SK-N-SH (cell line): Measurements from ENCODE around the gene SPEM1.

Source experiments
- CTCF ChIP-seq: fragments of 200-600 bp; sonication (generic); IDR thresholded peaks from 2 replicates; pipeline ENCODE4 v1.6.1; 2017; ENCODE audit warnings: antibody characterized with exemption, mild to moderate bottlenecking, moderate library complexity
- FOXJ3 ChIP-seq: sonication (generic); formaldehyde crosslinking; IDR thresholded peaks from 2 replicates; pipeline ENCODE4 v1.5.1; 2020; ENCODE audit warnings: mild to moderate bottlenecking, missing genetic modification reagents
- MXI1 ChIP-seq: IDR thresholded peaks from 2 replicates; pipeline ENCODE4 v1.6.1; 2012; ENCODE audit warnings: mild to moderate bottlenecking, low read depth, low read length, improper control_type of control experiment
- NFIC ChIP-seq: IDR thresholded peaks from 2 replicates; pipeline ENCODE4 v1.4.0; 2012; ENCODE audit warnings: borderline replicate concordance
- NRF1 ChIP-seq: IDR thresholded peaks from 2 replicates; pipeline ENCODE4 v1.6.1; 2012; ENCODE audit warnings: low read depth, mild to moderate bottlenecking, low read length
- REST ChIP-seq: IDR thresholded peaks from 2 replicates; pipeline ENCODE4 v1.6.1; 2012; ENCODE audit warnings: mild to moderate bottlenecking, low read depth, low read length, moderate library complexity
- TAF1 ChIP-seq: IDR thresholded peaks from 2 replicates; pipeline ENCODE4 v1.6.1; 2012; ENCODE audit warnings: low read depth, mild to moderate bottlenecking, low read length, moderate library complexity, borderline replicate concordance
- USF1 ChIP-seq: IDR thresholded peaks from 2 replicates; pipeline ENCODE4 v1.4.0; 2012; ENCODE audit warnings: low read depth, borderline replicate concordance
- YY1 ChIP-seq: IDR thresholded peaks from 2 replicates; pipeline ENCODE4 v1.4.0; 2012; ENCODE audit warnings: low read depth, mild to moderate bottlenecking

GRCh38 chr17:7426896-7427489 lies 6.9 kb downstream of the SPEM1 start:
- no peak for TF ChIP-seq USF1
- TF ChIP-seq REST, result no peak
- TF ChIP-seq FOXJ3 (CRISPR knock-in tag), result no peak
- no peak for TF ChIP-seq MXI1
- no peak for TF ChIP-seq NFIC
- TF ChIP-seq CTCF, result no peak
- TF ChIP-seq YY1, result no peak
- no peak for TF ChIP-seq TAF1
- no peak for TF ChIP-seq NRF1
